GM12872 (cell line): ENCODE measurements around the gene SERAC1.

Source experiments
- TF ChIP-seq, protein P1 (sequence below): IDR thresholded peaks from 3 replicates; pipeline ENCODE4 v1.5.1; 2011; ENCODE audit warnings: low read depth, mild to moderate bottlenecking, low read length, moderate library complexity; ENCODE audit not compliant: insufficient read depth

SERAC1 gene

GRCh38 chr6:158121335-158121734 is 46.7 kb downstream of the SERAC1 start:
- TF ChIP-seq, protein P1, sequence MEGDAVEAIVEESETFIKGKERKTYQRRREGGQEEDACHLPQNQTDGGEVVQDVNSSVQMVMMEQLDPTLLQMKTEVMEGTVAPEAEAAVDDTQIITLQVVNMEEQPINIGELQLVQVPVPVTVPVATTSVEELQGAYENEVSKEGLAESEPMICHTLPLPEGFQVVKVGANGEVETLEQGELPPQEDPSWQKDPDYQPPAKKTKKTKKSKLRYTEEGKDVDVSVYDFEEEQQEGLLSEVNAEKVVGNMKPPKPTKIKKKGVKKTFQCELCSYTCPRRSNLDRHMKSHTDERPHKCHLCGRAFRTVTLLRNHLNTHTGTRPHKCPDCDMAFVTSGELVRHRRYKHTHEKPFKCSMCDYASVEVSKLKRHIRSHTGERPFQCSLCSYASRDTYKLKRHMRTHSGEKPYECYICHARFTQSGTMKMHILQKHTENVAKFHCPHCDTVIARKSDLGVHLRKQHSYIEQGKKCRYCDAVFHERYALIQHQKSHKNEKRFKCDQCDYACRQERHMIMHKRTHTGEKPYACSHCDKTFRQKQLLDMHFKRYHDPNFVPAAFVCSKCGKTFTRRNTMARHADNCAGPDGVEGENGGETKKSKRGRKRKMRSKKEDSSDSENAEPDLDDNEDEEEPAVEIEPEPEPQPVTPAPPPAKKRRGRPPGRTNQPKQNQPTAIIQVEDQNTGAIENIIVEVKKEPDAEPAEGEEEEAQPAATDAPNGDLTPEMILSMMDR, result no peak

DNA sequence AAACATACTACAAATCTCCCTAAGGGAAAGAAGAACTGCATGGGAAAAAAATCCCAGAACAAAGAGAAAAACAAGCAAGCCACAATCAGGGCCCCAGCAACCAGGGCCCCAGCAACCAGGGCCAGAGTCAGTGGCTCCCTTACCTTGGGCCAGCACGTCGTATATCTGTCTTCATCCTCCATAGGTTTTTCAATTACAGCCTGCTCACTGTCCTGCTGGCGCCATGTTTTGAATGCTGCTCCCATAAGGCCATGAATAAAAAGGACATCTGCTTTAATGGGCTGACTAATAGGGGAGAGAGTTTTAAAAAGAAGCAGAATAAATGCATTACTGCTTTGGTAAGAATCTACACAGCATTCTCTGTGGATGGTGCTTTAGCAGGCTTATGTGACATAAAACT is 49.2 kb downstream of the SERAC1 start:
- TF ChIP-seq, protein P1, result no peak

GRCh38 chr6:158115508-158115907 is 52.6 kb downstream of the SERAC1 start:
- TF ChIP-seq, protein P1, result no peak

DNA sequence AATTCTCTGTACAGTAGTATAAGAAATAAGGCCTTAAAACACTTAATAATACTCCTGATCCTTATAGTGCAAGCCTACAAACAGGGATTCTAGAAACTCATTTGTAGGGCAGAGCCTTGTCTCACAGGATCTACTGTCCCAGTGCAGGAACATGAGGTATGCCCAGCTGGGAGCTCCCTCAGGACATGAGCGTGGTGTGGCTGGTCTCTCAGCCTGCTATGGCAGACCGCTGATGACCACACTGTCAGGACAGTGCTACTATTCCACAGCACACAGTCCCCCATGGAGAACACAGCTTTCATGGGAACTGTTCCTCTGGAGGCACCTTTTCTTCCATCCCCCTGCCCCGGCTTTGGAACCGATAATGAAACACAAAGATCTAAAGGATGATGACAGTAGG is 53.0 kb downstream of the SERAC1 start:
- TF ChIP-seq, protein P1, result no peak

GRCh38 chr6:158113802-158114201 is 54.3 kb downstream of the SERAC1 start:
- TF ChIP-seq, protein P1, result no peak

- TF ChIP-seq, protein P1, result no peak
Measured at GRCh38 chr6:158111987-158112386, 56.1 kb downstream of the SERAC1 start.

DNA sequence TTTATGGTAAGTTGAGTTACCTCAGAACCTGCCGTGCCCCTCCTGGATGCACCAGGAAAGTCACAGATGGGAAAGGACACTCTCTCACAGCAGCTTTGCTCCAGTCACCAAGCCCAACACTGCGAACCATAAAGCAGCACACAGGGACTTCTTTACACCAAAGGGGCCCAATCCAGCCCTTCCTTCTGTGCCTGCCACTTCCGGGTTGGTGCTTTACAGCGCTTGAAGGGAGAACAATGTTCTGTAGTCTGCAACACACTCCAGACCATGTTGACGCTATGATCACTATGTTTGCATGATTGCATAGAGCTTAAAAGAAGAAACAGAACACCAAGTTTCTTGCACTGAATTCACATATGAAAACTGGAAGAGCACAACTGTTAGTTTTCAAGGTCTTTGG is 57.1 kb downstream of the SERAC1 start:
- TF ChIP-seq, protein P1, result no peak

DNA sequence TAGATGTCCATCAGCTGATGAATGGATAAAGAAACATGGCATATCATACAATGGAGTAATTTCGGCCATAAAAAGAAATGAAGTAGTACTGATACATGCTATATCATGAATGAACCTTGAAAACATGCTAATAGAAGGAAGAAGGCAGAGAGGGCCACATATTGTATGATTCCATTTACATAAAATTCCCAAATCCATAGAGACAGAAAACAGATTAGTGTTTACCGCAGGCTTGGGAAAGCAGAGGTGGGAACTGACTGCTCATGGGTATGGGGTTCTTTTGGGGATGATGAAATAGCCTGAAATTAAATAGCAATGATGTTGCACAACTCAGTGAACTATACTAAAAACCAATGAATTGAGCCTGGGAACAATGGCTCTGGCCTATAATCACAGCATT is 58.3 kb downstream of the SERAC1 start:
- TF ChIP-seq, protein P1, result no peak
